Neural progenitor cell (in vitro differentiated cells): ENCODE data around the gene C4orf51. TPM values are rescaled to one million over a fixed set of nuclear protein-coding genes. Genes with fewer than 3 reads are reported as not detected.

ENCODE experiments used
- DNase-seq: peaks from one replicate; pipeline ENCODE4 v3.0.0-alpha.2; 2016; ENCODE audit warnings: low spot score
- H2AFZ ChIP-seq: fragments of 200-600 bp; sonication (generic); replicated peaks from 2 replicates; pipeline ENCODE4 v1.6.1; 2016; ENCODE audit warnings: antibody characterized with exemption
- H3F3A ChIP-seq: fragments of 200-600 bp; sonication (generic); 2 replicates; pipeline ENCODE4 v1.6.1; 2016; ENCODE audit warnings: antibody characterized with exemption, low read depth
- H3K27ac ChIP-seq: fragments of 200-600 bp; sonication (generic); 2 replicates; pipeline ENCODE4 v1.5.1; 2016; ENCODE audit warnings: mild to moderate bottlenecking
- H3K27me3 ChIP-seq: fragments of 200-600 bp; sonication (generic); 2 replicates; pipeline ENCODE4 v1.6.1; 2016; ENCODE audit warnings: mild to moderate bottlenecking, moderate library complexity
- H3K36me3 ChIP-seq: fragments of 200-600 bp; sonication (generic); 2 replicates; pipeline ENCODE4 v1.5.1; 2016
- H3K4me1 ChIP-seq: fragments of 200-600 bp; sonication (generic); 2 replicates; pipeline ENCODE4 v1.6.1; 2016; ENCODE audit warnings: mixed run types
- H3K4me2 ChIP-seq: fragments of 200-600 bp; sonication (generic); 2 replicates; pipeline ENCODE4 v1.6.1; 2016
- H3K4me3 ChIP-seq: fragments of 200-600 bp; sonication (generic); 2 replicates; pipeline ENCODE4 v1.5.1; 2016
- H3K79me2 ChIP-seq: fragments of 200-600 bp; sonication (generic); 2 replicates; pipeline ENCODE4 v1.6.1; 2016; ENCODE audit warnings: low read depth
- H3K9ac ChIP-seq: fragments of 200-600 bp; sonication (generic); 2 replicates; pipeline ENCODE4 v1.6.1; 2016
- H3K9me3 ChIP-seq: fragments of 200-600 bp; sonication (generic); 2 replicates; pipeline ENCODE4 v1.5.1; 2016; ENCODE audit warnings: low read depth
- H4K20me1 ChIP-seq: fragments of 200-600 bp; sonication (generic); 2 replicates; pipeline ENCODE4 v1.6.1; 2016; ENCODE audit warnings: low read depth
- H3K27ac Mint-ChIP-seq: 3 replicates; pipeline ENCODE4 v1.8.0; 2021; ENCODE audit warnings: mixed read lengths
- H3K27me3 Mint-ChIP-seq: 2 replicates; pipeline ENCODE4 v1.8.0; 2022; ENCODE audit warnings: low read depth, mild to moderate bottlenecking, inconsistent platforms, moderate library complexity, mixed read lengths; ENCODE audit not compliant: insufficient read depth
- H3K36me3 Mint-ChIP-seq: 3 replicates; pipeline ENCODE4 v1.8.0; 2021; ENCODE audit warnings: mixed read lengths
- H3K4me1 Mint-ChIP-seq: 3 replicates; pipeline ENCODE4 v1.8.0; 2021; ENCODE audit warnings: mixed read lengths
- H3K4me3 Mint-ChIP-seq: 3 replicates; pipeline ENCODE4 v1.8.0; 2021; ENCODE audit warnings: mild to moderate bottlenecking, moderate library complexity, mixed read lengths
- H3K9me3 Mint-ChIP-seq: 3 replicates; pipeline ENCODE4 v1.8.0; 2020; ENCODE audit warnings: mixed read lengths
- CTCF ChIP-seq: fragments of 200-600 bp; sonication (generic); IDR thresholded peaks from 2 replicates; pipeline ENCODE4 v1.5.1; 2017; ENCODE audit warnings: antibody characterized with exemption, mild to moderate bottlenecking
- EZH2 ChIP-seq: fragments of 200-600 bp; sonication (generic); IDR thresholded peaks from 2 replicates; pipeline ENCODE4 v1.6.1; 2017; ENCODE audit warnings: antibody characterized with exemption, mild to moderate bottlenecking, moderate library complexity
- EZH2phosphoT487 ChIP-seq: fragments of 200-600 bp; sonication (generic); IDR thresholded peaks from 2 replicates; pipeline ENCODE4 v1.6.1; 2017; ENCODE audit warnings: antibody characterized with exemption
- total RNA-seq: library from RNA; depleted of rRNA; stranded (reverse); fragments of >200 nt; gene quantifications from 2 replicates; pipeline ENCODE4 v1.2.3, GENCODE V29; 2015; ENCODE audit warnings: low replicate concordance

Gene C4orf51
- total RNA-seq, 1 donor from 2014 or later = not detected

GRCh38 chr4:145670422-145670821 is 9.5 kb upstream of the C4orf51 start:
- no peaks in the 10 kb centered on the region for H3K36me3 Mint-ChIP-seq
- Histone ChIP-seq H3K36me3 (no peaks in the 10 kb centered on the region), H3K79me2 (no peaks in the 10 kb centered on the region), H3K9me3 (no peaks in the 10 kb centered on the region), H3K4me2 (no peak overlapping the region), H3K27me3 (no peaks in the 10 kb centered on the region), H3K4me3 (no peak overlapping the region), H3K4me1 (peaks cover 12% of the 10 kb centered on the region), H3K9ac (no peak overlapping the region), H4K20me1 (no peaks in the 10 kb centered on the region), H2AFZ (no peak overlapping the region), H3F3A (peaks cover 12% of the 10 kb centered on the region), H3K27ac (no peak overlapping the region)
- H3K9me3 Mint-ChIP-seq = peaks cover under 1% of the 10 kb centered on the region
- TF ChIP-seq EZH2phosphoT487 (no peak), CTCF (no peak), EZH2 (no peak)
- H3K4me1 Mint-ChIP-seq = peaks cover 7% of the 10 kb centered on the region
- DNase-seq = no peak
- no peak overlapping the region for H3K27ac Mint-ChIP-seq
- H3K4me3 Mint-ChIP-seq = no peak overlapping the region
- no peaks in the 10 kb centered on the region for H3K27me3 Mint-ChIP-seq

- Histone ChIP-seq H3K9me3 (no peaks in the 10 kb centered on the region), H3K27me3 (no peaks in the 10 kb centered on the region), H4K20me1 (no peaks in the 10 kb centered on the region), H2AFZ (no peak overlapping the region), H3F3A (no peaks in the 10 kb centered on the region), H3K36me3 (no peaks in the 10 kb centered on the region), H3K4me3 (no peak overlapping the region), H3K4me2 (no peak overlapping the region), H3K79me2 (no peaks in the 10 kb centered on the region), H3K4me1 (peaks cover 5% of the 10 kb centered on the region), H3K9ac (no peak overlapping the region), H3K27ac (no peak overlapping the region)
- Mint-ChIP-seq H3K4me3 (no peak overlapping the region), H3K27ac (peak overlapping the region; percentile 93), H3K27me3 (peaks cover 6% of the 10 kb centered on the region), H3K4me1 (peaks cover 22% of the 10 kb centered on the region), H3K9me3 (peaks cover 25% of the 10 kb centered on the region), H3K36me3 (peaks cover 8% of the 10 kb centered on the region)
- DNase-seq = no peak
- no peak for TF ChIP-seq EZH2
- TF ChIP-seq CTCF = no peak
- TF ChIP-seq EZH2phosphoT487 = no peak
Measured at GRCh38 chr4:145679520-145679919, 426 bp upstream of the C4orf51 start.

GRCh38 chr4:145680902-145681301 is 956 bp downstream of the C4orf51 start:
- peak overlapping the region; percentile 40 for H3K27ac Mint-ChIP-seq
- H3K9me3 ChIP-seq = no peaks in the 10 kb centered on the region
- H3K4me3 Mint-ChIP-seq = peak overlapping the region; percentile 36
- H3K4me3 ChIP-seq = no peak overlapping the region
- H3K36me3 Mint-ChIP-seq = peaks cover 8% of the 10 kb centered on the region
- peaks cover 24% of the 10 kb centered on the region for H3K9me3 Mint-ChIP-seq
- TF ChIP-seq CTCF (no peak), EZH2 (no peak), EZH2phosphoT487 (no peak)
- no peaks in the 10 kb centered on the region for H3K36me3 ChIP-seq
- H2AFZ ChIP-seq = no peak overlapping the region
- no peaks in the 10 kb centered on the region for H3K79me2 ChIP-seq
- H4K20me1 ChIP-seq = no peaks in the 10 kb centered on the region
- DNase-seq = no peak
- H3K9ac ChIP-seq = no peak overlapping the region
- no peaks in the 10 kb centered on the region for H3F3A ChIP-seq
- H3K4me1 ChIP-seq = peaks cover 5% of the 10 kb centered on the region
- no peak overlapping the region for H3K4me2 ChIP-seq
- H3K27ac ChIP-seq = no peak overlapping the region
- peaks cover 7% of the 10 kb centered on the region for H3K27me3 Mint-ChIP-seq
- H3K4me1 Mint-ChIP-seq = peaks cover 22% of the 10 kb centered on the region
- no peaks in the 10 kb centered on the region for H3K27me3 ChIP-seq

GRCh38 chr4:145681518-145681917 is 1.6 kb downstream of the C4orf51 start:
- Histone ChIP-seq H3K27ac (no peak overlapping the region), H3K9ac (no peak overlapping the region), H3K27me3 (no peaks in the 10 kb centered on the region), H3F3A (no peaks in the 10 kb centered on the region), H4K20me1 (no peaks in the 10 kb centered on the region), H3K4me1 (peaks cover 5% of the 10 kb centered on the region), H3K4me3 (no peak overlapping the region), H3K79me2 (no peaks in the 10 kb centered on the region), H3K36me3 (no peaks in the 10 kb centered on the region), H3K4me2 (no peak overlapping the region), H2AFZ (no peak overlapping the region), H3K9me3 (no peaks in the 10 kb centered on the region)
- TF ChIP-seq EZH2phosphoT487 (no peak), EZH2 (no peak), CTCF (no peak)
- Mint-ChIP-seq H3K9me3 (peaks cover 26% of the 10 kb centered on the region), H3K4me3 (no peak overlapping the region), H3K27ac (peak overlapping the region; percentile 29), H3K27me3 (peaks cover 7% of the 10 kb centered on the region), H3K4me1 (peaks cover 22% of the 10 kb centered on the region), H3K36me3 (peaks cover 8% of the 10 kb centered on the region)
- DNase-seq = no peak
